ELF-1 (cell line): ENCODE measurements around the gene SGCD.
A peak's percentile ranks its signal among the peaks of the same experiment; 100 is the strongest.

ENCODE experiments used
- DNase-seq: peaks from one replicate; pipeline ENCODE4 v3.0.0-alpha.2; 2016; ENCODE audit warnings: low read depth, low spot score

Gene SGCD

DNA sequence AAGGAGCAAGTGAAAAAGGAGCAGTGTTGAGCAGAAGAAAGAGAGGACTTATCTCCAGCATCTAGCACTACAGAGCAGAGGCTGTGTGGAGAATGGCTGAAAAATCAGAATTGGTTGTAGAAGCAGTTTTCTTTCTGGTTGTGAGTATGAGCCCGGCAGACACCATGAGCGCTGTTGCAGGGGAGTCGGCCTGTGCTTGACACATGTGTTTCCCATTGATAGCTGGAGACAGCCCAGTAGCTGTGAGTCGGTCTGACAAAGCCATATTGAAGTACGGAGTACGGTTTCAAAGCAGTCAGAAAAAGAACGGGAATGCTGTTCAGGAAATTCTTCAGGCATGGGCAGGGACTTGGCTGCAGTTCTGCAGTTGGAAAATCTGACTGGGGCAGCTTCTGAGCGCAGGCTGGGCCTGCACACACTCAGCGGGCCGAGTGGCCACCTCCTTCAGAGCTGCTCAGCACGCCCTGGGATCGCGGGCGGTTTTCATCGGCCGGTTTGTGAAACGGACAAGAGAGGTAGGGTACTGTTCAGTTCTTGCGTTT lies at the start of gene SGCD:
SGCD (plus strand) TSS at position 447 of the 542 bp plus-strand sequence.
- peak; percentile 2 for DNase-seq

DNA sequence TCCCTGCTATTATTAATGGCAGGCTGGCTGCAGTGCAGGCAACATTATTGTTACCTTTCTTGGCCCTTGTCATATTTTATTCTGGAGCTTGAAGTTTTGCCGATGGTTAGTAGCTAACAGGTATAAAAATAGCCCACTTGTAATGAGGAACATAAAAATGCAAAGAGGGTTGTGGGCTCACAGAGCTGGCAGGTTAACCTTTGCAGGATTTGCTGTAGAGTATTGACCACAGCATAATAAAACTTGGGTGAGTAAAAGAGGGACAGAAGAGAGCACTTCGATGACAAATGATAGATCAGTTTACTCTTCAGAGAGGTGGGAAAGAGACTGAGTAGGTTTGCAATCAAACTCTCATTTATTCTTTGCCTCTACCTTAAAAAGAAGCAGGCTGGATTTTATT lies 49.7 kb upstream of the SGCD start:
- DNase-seq: no peak

GRCh38 chr5:156295431-156295830 lies 31.5 kb upstream of the SGCD start:
- no peak for DNase-seq

GRCh38 chr5:156310115-156310514 lies 16.8 kb upstream of the SGCD start:
- no peak for DNase-seq

DNA sequence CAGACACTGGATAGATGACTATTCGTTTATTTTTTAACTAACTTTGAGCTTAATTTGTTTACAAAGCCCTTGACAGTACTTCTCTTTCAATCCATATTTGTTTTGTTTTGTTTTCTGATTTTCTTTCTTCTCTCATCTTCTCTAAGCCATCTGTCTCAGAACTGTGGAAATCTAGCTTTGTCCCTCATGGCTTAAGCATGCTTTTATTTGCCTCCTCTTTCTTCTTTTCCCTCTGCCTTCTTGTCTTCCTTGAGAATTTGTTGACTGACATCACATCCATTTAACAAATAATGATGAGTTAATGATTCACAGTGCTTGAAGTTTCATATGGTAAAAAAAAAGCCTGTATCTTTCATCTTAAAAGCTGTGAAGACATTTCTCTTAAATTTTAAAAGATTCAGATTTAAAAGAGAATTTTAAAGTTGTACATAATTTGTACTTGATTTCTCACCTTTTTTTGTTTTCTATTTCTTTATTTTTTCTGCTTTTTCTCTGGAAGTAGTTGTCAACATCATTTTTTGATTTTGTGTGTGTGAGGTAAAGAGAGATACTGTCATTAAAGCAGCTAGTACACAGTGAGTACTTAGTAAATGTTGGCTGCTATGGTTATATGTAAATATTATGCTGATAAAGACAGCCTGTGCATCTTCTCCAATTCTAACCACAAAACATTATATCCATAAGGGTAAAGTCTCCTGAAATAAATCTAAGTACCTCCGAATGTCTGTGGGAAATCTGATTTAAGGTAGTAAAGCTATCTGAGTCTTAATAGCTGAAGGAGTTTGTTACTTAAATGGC lies 13.9 kb upstream of the SGCD start:
- no peak for DNase-seq

DNA sequence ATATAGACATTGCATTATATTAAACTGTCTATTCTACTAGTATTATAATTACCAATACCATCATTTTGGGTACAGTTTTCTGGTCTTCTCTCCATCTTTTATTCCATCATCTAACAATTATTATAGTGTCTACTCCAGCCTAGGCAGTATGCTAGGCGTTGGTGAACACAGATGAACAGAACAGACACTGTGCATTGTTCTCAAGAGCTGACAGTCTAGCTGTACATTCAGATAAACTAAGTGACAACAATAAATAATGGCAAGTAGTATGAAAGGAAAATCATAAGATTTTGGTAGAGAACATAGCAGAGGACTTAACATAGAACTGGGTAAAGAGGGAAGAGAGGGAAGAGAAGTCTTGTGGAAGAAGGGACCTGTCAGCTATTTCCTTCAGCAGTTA lies 12.5 kb upstream of the SGCD start:
- DNase-seq: no peak

- no peak for DNase-seq
These were observed 4.3 kb upstream of the SGCD start for GRCh38 chr5:156322666-156323065.

DNA sequence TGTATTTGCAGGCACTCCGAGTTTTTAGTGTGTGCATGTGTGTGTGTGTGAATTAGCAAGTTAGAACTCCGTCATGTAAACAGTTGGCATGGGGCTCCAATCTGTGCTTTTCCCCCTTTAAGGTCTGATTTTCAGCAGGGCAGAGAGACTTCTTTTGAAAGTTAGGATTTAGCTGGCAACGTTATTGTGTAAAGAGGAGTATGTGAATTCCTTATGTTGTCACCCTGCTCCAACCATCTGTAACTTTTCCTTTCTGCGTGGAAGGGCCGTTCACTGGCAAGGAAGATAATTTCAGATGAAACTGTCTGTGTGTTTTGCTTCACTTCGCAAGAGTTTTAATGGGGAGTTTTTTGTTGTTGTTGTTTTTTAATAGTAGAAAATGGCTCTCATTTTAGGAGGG lies 332 bp downstream of the SGCD start:
- no peak for DNase-seq

- DNase-seq: no peak
These were observed 1.2 kb downstream of the SGCD start for GRCh38 chr5:156328161-156328560.

GRCh38 chr5:156328766-156329165 lies 1.8 kb downstream of the SGCD start:
- DNase-seq: no peak

GRCh38 chr5:156329171-156329611 lies 2.2 kb downstream of the SGCD start:
- DNase-seq: no peak

DNA sequence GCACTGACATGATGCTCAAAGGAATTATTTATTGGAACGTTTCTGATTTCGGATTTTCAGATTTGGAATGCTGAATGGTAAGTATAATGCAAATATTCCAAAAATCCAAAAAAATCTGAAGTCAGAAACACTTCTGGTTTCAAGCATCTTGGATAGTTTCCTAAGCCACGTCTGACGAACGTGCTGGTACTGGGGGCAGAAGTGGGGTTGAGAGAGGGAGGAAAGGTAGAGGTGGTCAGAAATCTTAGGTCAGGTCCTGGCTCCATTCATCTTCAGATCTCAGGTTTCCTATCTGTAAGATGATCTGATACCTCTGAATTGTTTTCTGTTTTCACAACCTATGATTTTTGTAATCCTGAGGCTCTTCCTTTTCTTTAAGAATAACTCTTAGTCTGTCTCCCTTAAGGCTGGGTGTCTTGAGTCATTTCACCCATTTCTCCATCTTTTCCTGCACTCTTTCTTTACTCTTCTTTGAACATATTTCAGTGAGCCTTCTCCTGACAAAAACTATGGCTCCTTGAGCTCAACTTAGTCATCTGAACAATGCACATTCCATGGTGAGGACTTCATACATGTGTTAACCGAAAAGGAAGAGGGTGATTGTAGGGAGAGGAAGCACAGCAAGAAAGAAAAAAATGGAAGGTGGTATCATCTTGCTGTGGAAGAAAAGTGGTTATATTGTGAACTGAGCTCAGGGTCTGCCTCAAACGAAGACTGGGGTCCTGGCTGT lies 3.3 kb downstream of the SGCD start:
- DNase-seq: no peak

DNA sequence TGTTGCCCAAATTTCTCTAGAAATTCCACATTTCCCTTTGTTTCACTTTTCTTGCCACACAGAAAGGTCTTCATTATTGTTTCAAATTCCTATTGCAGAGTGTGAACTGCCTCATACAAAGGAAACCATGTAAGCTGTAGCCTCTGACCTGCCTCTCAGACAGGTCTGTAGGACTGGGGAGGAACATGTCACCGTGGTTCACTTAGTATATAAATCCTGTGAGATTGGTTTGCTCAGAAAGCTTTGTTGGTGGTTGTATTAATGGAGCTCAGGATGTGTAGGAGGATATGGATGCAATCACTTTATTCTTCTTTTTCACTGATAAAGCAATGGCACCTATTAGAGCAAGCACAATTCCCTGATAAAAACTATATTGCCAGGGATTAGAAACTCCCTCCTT lies 4.2 kb downstream of the SGCD start:
- DNase-seq: no peak

DNA sequence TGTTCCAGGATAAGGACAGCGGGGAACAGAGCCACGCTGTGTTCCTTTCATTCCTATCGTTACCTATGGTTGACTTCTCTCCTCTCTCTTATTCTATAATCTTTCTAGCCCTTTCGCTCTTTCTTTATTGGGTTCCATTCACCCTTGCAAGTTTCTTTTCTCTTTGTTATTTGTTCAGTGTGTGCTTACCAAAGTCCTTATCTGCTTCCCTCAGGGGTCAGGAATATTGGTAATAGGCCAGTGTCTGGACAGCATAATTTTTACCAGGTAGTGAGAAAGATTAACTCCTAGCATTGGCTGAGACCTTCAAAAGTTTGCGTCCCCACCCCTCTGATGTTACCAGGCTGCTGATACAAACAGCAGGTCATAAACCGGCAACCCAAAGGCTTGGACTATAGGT lies 4.9 kb downstream of the SGCD start:
- no peak for DNase-seq

DNA sequence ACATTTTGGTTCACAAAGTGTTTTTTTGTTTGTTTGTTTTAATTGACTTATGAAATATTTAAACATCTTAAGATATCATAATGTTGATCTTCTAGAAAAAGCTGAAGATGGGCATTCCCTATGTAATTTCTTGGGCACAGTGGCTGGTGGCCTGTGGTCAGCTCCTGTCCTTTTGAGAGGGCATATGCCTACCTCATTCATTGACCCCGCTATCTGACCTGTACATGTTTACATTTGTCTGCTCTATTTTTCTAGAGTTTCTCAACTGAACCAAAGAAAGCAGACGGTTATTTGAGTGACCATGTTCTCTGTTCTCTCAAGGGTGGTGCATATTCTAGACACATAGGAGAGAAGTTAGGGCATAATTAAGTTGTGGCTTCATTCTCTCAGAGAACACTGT lies 5.3 kb downstream of the SGCD start:
- no peak for DNase-seq

GRCh38 chr5:156339139-156339841 lies 12.3 kb downstream of the SGCD start:
- no peak for DNase-seq

GRCh38 chr5:156340893-156341292 lies 13.9 kb downstream of the SGCD start:
- no peak for DNase-seq

DNA sequence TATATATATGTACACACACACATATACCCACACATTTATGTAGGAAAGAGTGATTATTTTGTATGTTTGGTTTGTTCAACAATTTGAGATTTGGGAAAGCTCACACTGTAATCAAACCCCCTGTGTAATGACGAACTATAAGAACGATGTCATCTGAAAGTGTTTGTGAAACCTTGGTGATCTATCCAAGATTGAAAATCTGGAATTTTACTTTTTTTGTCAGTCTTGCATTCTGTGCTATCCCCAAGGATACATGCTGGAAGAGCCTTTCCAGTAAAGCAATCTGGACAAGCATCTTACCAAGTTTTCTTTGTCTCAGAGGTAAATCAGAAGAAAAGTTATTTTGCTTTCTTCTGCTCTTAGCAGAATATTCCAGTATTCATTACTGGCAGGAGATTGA lies 23.3 kb downstream of the SGCD start:
- DNase-seq: no peak

GRCh38 chr5:156351423-156351822 lies 24.5 kb downstream of the SGCD start:
- no peak for DNase-seq

DNA sequence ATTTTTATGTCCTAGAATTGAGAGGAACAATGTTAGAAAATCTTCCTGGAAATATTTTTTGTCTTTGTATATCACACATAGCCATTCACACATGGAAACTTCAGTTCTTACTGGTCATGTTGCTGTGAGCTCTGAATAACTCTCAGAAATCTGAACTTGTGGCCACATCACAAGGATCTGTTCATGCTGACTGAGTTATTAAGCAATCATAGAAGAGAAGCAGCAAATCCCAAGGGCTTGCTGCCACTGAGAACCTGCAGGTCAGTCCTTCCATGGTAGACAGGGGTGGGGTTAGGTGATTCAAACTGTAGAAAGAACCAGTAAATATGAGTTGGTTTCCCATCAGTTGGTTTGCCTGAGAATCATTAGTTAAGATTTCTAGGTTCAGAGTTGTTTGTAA lies 27.6 kb downstream of the SGCD start:
- no peak for DNase-seq

DNA sequence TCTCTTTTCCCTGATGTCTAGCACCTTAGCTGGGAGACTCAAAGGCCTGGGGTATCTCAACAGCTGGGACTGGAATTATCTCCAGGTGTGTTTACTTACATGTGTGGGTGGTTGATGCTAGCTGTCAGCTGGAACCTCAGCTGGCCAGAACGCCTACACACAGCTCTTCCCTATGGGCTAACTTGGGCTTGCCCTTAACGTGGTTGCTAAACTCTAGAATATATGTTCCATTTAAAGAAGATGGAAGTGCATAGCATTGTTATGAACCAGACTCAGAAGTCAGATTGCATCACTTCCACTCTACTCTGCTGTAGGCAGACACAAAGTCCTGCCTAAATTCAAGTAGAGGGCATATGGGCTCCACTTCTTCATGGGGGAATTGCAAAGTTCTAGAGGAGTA lies 29.3 kb downstream of the SGCD start:
- no peak for DNase-seq

DNA sequence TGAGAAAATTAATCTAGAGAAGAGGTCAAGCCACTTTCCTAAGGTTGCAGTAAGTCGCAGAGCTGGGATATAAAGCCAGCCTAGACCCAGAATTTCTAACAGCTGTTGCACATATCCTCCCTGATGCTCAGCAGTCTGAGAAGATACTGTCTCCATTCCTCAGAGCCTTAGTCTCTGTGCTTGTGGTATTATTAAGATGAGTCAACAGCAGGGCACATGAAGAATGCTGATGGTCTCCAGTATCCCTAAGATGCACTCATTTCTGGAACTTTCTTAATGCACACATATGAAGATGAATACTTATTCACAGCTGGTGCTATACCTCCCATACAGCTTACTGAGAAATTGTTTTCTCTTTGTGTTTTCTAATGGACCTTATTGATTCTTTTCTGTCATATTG lies 32.5 kb downstream of the SGCD start:
- no peak for DNase-seq
